T1000 (cell line): ENCODE data around the gene ATP11C.
"Not testable (repeated sequence)": the region's sequence is repeated elsewhere in the genome, so short reads cannot be mapped to it uniquely, and the experiment has no call there.

Experiments
- DNase-seq: peaks from one replicate; lab custom pipeline; 2025; ENCODE audit warnings: mixed read lengths; lab: John Stamatoyannopoulos, UW

Gene ATP11C

DNA sequence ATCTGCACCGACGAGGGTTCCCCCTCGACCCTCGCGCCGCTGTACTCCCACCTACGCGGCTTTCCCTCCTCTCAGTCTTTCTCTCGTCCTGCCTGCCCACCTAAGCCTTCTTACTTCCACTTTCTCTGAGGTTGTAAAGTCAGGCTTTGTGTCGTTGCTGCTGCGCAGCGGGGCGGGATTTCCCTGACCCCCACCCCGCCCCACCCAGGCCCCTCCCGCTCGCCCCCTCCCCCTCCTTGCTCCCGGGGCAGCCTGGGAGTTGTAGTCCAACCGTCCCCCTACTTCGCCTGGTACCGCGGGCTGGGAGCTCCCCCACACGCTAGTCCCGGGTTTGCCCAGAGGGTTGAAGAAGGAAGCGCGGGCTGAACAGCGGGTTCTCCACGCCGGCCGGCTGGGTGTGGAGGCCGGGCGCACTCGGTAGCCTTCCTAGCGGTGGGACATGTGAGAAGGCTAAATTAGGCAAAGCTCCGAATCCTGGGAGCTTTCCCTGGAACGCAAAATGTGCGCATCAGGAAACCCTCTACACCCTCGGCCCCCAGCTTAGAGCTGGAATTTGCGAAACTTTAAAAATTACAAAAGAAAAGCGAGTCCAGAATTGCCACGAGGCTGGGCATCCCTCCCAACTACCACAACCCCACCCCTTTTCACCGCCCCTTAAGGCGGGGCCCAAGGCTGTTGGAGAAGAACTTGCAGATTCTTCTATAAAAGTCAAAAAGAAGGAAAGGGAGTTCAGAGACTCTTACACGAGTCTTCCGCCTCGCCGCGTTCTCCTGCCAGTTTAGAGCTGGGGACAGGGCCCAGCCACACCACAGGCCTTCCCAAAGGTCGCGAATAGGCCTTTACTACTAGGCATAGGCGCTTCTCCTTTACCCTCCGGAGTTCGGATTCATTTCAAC, at the start of gene ATP11C:
Gene ATP11C (minus strand): TSS at position 153 of the 896 bp plus-strand sequence. CDS start 1,011 bp downstream, outside the sequence.
- DNase-seq: peak; percentile 45

DNA sequence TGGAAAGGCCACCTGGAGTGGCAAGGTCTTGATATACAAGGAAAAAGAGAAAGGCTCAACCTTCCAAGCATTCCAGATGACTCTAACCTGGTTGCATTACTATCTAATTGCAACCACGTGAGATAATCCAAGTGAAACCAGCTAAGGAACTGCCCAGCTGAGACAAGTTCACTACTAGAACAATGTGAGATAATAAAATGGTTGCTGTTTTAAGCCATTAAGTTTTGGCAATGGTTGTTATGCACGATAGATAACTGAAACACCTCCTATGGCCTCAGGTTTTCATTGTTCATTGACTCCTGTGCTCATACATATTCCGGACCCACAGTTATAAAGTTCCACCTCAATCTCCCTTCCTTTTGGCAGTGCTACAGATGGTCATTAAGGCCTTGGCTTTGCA, 41.6 kb upstream of the ATP11C start:
- no peak for DNase-seq

DNA sequence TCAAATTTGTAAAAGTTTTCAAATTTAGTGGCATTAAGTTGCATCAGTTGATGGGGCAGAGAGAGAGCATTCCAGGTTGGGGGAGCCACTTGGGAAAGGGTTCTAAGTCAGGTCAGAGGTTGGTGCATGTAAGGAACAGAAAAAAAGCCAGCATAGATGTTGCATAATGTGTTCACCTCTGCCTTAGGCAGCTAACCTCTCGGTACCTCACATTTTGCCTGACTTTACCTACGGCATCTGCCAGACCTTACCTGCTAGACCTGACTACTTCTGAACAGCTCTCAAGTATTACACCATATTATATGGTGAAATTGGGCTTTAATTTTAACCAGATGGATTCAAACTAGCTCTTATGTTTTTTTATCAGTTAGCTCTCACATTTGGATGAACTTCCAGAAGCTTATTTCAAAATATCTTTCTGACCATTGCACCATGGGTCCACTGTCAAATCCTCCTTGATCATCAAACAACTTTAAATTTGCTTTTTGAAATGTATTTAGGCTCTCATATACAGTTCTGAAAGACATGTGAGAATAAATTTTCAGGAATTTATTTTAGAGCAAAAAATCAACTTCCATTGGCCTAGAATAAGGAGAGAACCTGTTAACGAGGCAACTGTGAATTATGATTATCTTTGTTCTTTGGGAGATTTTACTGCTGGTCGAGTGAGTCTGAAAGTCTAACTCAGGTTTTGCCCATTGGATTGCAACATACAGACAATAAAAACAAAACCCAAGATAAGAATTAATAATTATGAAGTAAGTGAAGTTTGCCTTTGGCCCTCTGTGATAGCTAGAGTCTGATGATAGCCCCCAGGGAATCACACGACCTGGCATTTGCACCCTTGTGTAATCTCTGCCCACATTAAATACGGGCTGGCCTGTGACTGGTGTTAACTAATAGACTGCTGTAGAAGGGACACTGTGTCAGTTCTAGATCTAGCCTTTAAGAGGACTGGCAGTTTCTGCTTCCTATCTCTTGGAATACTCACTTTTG, 40.1 kb upstream of the ATP11C start:
- DNase-seq: no peak

DNA sequence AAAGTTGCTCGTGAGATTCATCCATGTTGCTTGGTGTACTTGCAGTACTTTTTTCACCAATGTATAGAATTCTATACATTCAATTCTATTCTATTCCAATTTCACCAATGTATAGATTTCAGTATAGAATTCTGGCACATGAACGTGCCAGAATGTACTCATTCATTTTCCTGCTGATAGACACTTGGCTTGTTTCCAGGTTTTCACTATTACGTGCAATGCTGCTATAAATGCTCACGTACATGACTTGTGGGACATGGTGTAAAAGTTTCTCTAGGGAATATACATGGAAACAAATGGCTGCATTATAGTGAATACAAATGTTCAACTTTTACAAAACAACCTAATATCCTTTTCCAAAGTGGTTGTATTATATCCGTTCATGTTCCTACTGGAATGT, 39.3 kb upstream of the ATP11C start:
- DNase-seq: no peak

DNA sequence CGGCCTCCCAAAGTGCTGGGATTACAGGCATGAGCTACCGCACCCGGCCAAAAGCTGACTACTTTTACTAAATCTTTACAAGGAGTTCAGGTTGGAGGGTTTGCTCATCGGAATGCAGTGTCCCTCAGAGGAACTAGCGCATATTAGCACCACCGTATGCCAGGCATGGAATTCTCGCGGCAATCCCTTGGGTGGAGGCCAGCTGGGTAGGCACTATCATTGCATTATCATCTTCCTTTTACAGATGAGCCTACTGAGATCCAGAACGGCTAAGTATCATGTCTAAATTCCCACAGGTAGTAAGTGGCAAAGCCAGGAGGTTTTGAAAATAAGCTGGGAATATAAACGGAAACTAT, 38.5 kb upstream of the ATP11C start:
- DNase-seq: no peak

DNA sequence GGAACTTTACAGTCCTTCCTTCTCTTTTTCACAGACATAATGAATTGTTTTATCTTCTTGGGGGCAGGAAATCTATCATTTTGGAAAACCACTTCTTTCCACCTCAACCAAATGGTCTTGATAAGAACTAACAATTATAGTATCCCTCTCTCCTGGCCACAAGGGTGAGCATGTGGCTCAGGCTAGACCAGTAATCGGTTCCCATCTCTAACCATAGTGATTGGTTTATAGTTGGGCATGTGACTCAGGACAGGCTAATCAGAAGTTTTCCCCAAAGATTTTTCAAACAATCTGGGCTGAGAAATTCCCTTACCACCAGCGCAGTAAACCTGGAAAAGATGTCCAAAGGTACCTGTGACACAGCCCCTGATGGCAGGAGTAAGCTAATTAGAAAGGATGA, 36.4 kb upstream of the ATP11C start:
- DNase-seq: no peak

DNA sequence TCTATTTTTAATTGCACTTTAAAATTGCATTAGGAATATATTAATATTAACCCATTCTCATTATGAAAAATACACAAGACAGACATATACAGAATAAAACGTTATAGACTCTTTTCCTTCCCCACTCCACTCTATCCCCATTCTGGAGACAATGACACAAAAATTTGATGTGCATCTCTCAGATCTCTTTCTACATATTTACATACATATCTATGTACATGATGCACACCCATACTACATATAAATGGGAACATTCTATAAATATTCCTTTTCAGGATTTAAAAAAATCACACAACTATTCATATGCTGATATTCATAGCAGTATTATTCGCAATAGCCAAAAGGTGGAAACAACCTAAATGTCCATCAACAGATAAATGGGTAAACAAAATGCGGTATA, 34.9 kb upstream of the ATP11C start:
- no peak for DNase-seq

DNA sequence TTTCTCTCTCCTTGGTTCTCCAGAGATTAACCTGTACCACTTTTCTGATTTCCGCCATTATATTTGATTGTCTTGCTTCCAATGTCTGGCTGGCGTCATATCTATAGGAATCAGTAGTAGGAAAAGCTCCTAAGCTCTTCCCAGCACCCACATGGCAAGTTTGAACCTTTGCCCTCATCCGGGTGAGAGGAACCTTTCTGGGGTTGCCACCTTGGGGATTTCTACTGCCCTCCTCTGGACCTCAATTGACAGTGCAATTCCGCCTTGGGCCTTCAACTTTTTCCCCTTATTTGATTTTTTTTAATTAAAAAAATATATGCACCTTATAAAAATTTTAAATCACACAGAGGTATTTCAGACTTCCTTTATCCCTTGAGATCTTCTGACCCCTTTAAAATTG, 34.4 kb upstream of the ATP11C start:
- no peak for DNase-seq

DNA sequence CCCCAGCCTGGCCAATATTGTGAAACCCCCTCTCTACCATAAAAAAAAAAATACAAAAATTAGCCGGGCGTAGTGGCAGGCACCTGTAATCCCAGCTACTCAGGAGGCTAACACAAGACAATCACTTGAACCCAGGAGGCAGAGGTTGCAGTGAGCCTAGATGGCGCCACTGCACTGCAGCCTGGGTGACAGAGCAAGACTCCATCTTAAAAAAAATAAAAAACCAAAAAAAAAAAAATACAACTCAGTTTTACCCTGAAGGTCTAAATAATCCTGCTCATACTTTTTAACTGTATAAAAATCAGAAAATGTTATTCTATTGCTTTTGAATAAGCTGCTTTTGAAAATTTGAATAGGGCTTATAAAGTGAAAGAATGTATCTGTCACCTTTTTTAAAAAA, 33.3 kb upstream of the ATP11C start:
- DNase-seq: not testable (repeated sequence)

DNA sequence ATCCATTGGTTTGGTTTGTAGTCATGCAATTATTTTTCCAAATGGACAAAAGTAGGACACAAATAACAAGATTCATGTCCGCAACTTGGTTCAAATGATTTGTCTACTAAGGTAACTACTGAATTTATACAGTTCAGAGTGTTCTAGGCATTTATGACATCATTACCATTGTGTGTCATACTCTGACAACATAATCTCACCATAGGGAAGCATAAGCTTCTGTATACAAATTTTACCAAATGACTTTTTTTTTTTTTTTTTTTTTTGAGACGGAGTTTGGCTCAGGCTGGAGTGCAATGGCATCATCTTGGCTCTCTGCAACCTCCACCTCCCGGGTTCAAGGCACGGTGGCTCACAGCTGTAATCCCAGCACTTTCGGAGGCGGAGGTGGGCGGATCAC, 32.6 kb upstream of the ATP11C start, which contains the start of gene CXorf66:
Gene CXorf66 (minus strand): TSS at position 101 of the 400 bp plus-strand sequence. CDS start 25 bp downstream, at position 76.
- DNase-seq: no peak

DNA sequence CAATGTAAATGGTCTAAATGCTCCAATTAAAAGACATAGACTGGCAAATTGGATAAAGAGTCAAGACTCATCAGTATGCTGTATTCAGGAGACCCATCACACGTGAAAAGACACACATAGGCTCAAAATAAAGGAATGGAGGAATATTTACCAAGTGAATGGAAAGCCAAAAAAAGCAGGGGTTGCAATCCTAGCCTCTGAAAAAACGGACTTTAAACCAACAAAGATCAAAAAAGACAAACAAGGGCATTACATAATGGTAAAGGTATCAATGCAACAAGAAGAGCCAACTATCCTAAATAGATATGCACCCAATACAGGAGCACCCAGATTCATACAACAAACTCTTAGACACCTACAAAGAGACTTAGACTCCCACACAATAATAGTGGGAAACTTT, 28.2 kb upstream of the ATP11C start:
- DNase-seq: not testable (repeated sequence)

DNA sequence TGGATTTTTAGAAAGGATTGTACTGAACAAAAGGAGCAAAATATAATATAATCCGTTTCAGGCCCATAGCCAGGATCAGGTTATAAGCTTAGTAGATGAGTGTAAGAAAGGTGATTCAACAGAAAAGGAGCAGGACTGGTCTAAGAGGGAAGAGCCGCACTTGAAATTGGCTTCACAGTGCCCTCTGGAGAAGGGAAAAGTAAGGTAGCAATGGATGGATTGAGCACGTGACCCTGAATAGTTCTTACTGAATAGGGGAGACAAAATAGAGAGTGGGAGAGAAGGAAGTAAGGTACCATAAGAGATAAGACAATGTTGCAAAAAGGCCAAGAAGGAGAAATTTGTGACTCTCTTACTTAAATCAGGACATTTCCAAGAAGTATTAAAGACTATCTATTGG, 16.9 kb upstream of the ATP11C start:
- no peak for DNase-seq

DNA sequence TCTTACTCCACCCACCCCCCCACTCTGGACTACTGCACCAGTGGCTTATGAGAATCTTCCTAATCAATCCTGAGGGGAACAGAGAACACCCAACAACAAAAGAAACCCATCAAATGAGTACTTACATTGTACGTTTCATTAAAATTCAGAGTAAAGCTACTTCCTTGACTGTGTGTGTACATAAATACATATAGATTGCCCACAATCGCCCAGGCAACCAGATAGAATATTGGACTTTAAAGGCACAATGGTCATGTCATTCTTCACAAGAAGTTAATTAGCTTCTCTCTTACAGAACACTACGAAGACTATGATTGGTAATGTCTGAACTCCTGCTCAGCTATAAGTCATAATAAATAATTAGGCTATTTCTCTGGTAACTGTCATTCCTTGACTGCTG, 12.2 kb upstream of the ATP11C start:
- no peak for DNase-seq

DNA sequence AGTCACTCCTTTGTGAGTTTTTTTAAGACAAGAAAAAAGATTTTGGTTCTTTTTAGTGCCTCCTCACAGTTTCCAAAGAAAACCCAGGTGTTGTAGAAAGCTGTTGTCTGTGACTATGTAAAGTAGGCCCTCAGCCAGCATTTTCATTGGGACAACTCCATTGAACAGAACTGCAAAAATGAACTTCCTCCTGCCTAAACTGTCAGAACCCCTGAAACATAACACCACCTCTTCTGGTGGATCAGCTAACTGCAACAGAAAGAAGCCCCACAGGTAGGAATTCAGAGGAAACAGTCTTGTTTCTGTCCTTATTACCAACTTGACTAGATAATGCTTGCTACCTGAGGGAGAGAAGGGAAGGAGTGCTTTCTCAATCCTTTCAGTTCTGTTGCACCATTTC, 3.4 kb upstream of the ATP11C start:
- no peak for DNase-seq

DNA sequence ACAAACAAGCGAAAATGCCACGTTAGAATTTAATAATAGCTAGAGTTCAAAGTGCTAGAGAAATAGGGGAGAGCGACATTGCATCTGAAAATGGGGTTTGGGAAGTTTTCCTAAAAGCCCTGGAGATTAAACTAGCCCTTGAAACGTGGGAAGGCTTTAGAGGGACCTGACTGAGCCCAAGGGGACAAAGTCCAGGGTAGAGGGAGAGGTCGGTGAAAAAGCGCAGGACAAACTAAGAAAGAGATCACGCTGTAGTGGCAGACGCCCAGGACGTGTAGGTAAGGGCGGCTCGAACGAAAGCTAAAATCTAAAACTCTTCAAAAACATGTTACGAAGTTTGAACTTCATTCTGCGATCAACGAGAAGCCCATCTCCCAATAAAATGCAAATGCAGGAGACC, 1.1 kb upstream of the ATP11C start:
- no peak for DNase-seq

DNA sequence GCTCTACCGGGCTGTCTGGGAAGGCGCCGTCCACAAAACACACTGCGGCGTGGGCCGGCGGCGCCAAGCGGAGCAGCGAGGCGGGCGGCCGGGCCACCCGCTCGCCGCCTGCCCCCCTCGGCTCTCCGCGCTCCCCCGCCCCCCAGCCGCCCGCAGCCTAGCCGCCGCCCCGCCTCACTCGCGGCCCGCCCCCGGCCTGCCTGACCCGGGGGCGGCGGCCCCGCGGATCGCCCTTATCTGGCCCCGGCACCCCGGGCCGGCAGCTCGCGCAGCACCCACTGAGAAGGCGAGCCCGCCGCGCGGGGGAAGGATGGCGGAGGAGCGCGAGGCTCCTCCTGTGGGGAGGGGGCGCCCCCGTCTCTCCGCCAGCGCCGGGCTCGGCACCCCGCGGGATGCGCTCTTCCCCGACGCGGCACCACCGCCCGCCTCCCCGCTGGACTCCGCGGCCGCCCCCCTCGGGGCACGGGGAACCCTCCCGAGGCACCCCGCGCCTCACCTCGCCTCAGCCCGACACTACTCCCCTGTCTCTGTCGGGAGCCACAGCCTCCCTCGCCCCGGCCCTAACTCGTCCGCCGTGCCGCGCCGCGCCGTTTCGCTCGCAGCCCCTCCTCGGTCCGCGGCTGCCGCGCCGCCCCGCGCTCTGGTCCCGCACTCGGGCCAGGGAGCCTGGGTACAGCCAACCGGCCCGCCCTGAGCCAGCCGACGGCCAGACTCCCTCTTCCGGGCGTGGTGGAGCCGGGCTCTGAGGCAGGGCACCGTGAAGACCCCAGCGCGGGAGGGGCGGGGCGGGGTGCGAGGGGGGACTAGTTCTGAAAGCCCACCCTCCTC, 566 bp downstream of the ATP11C start:
- no peak for DNase-seq

DNA sequence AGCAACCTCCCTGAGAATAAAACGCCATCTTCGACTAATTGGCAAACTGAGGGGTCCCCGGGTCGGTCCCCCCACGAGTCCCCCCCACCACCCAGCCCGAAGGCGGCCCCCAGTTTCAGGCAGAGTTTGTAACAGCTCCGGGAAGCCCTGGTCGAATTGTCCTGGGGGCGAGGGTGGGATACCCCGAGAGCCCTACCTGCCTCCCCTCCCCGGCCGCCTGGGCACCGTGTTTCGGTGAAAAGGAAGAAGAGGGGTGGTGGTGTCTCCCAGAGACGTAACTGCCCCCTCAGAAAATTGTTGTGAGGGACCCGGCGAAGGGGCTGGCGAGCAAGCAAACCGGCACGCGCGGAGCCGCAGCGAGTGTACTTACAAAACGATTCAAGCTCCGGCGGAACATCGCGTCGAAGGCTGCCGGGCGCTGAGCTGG, 1.2 kb downstream of the ATP11C start:
- DNase-seq: no peak

DNA sequence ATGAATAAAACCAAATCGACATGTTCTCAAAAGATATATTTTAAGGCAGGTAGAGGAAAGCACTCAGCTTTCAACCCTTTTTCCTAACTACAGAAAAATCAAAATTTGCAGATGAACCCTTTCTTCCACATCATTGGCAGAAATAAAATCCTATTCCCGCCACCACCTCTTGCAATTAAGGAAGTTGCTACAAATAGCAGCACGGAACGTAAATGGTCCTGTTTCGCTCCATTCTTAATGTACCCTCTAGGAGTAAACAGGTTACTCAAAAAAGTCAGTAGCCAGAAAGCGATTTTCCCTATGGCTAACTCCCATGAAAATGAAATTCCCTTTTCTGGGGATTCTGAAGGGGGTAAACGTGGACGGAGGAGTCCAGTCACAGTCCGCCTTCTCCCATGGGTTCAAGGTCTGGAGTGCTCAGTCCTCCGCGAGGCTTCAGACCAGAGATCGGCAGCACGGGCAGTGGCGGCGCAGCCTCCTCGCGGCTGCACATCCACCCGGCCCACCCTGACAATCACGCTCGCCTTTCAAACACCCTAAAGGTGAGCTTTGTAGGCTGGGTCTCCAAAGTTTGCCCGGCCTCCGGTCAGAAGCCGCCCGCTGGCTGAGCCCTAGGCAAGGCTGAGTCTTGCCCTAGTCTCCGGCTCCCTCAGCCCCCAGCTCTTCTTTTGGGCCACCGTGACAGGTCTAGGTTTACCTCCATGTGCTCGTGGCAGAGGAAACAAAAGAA, 1.8 kb downstream of the ATP11C start:
- no peak for DNase-seq

DNA sequence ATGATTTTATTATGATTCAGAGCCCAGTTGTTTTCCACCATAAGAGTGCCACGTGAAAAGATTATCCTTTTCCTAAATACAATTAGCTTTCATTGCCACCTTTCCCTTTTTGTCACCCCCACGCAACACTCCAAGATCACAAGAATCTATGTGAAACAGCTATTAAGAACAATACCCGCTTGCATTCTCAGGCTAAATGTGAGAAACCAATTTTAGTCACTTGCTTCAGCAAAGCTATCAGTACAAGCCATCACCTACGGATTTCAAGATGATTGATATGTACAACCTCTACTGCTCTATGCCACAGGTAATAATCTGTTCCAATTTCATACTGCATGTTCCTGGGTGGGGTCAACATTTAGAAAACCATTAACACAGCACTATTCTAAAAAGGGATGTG, 2.5 kb downstream of the ATP11C start:
- no peak for DNase-seq

DNA sequence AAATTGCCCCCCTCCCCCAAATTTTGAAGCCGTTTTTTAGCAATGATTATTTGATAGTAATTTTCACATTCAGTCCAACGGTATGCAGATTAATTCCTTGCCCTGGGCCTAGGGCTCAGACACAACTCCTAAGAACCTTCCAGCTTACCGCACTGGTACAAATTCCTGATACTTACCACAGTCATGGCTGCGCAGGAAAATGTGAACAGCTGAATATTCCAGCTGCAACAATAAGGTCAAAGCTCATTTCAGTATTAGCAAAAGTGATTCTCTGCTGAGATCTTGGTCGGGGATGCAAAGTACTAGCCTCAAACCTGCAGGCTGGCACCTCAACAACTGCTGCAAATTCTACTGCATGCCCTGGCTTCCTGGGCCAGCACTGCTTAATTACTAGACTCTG, 3.0 kb downstream of the ATP11C start:
- DNase-seq: no peak

DNA sequence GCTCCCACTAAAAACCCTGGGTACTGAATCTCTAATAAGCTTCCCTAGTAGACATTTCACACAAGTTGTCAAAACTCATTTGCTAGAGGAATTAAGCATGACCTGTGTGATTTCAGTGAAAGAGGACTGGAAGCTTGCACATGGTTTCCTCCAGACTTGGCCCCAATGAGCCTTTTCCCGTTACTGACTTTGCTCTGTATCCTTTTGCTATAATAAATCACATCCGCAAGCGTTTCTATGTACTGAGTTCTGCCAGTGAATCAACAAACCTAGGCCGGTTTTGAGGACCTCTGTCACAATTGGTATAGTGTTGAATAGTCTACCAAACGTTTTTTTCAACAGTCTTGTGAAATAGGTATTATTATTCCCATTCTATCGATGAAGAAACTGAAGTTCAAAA, 8.2 kb downstream of the ATP11C start:
- no peak for DNase-seq
